HG02852 (cell line): Measurements from ENCODE around the gene C10orf143.

Experiments
- ATAC-seq: cut with Tn5 transposase; IDR thresholded peaks from one replicate; pipeline ENCODE4 v1.9.1; 2021; ENCODE audit warnings: mild to moderate bottlenecking, moderate library complexity; ENCODE audit not compliant: unreplicated experiment

Gene C10orf143

GRCh38 chr10:130061760-130062159 is 48.9 kb downstream of the C10orf143 start:
- ATAC-seq = no peak

- ATAC-seq = no peak
These were observed 56.6 kb downstream of the C10orf143 start for GRCh38 chr10:130054021-130054420.

- ATAC-seq = no peak
These were observed 57.1 kb downstream of the C10orf143 start for GRCh38 chr10:130053561-130053960.

GRCh38 chr10:130052193-130052592 is 58.4 kb downstream of the C10orf143 start:
- no peak for ATAC-seq

GRCh38 chr10:130050721-130051120 is 59.9 kb downstream of the C10orf143 start:
- no peak for ATAC-seq

- no peak for ATAC-seq
These were observed 60.6 kb downstream of the C10orf143 start for GRCh38 chr10:130049987-130050386.

GRCh38 chr10:130049244-130049643 is 61.4 kb downstream of the C10orf143 start:
- no peak for ATAC-seq

- no peak for ATAC-seq
These were observed 62.5 kb downstream of the C10orf143 start for GRCh38 chr10:130048081-130048480.

- ATAC-seq = no peak
These were observed 63.3 kb downstream of the C10orf143 start for GRCh38 chr10:130047336-130047735.

GRCh38 chr10:130046591-130046990 is 64.0 kb downstream of the C10orf143 start:
- ATAC-seq = no peak

GRCh38 chr10:130045801-130046321 is 64.8 kb downstream of the C10orf143 start:
- ATAC-seq = no peak

GRCh38 chr10:130045091-130045652 is 65.5 kb downstream of the C10orf143 start:
- ATAC-seq = no peak

GRCh38 chr10:130044067-130045061 is 66.3 kb downstream of the C10orf143 start:
- no peak for ATAC-seq

GRCh38 chr10:130043491-130043890 is 67.1 kb downstream of the C10orf143 start:
- no peak for ATAC-seq

GRCh38 chr10:130042381-130042780 is 68.2 kb downstream of the C10orf143 start:
- ATAC-seq = no peak

GRCh38 chr10:130041451-130042371 is 68.9 kb downstream of the C10orf143 start:
- ATAC-seq = no peak

- ATAC-seq = no peak
These were observed 69.8 kb downstream of the C10orf143 start for GRCh38 chr10:130040817-130041330.

GRCh38 chr10:130040351-130040750 is 70.3 kb downstream of the C10orf143 start:
- no peak for ATAC-seq

- no peak for ATAC-seq
These were observed 71.5 kb downstream of the C10orf143 start for GRCh38 chr10:130039141-130039540.

GRCh38 chr10:130038611-130039109 is 72.0 kb downstream of the C10orf143 start:
- ATAC-seq = no peak
